NB4 (cell line): Measurements from ENCODE around the gene WDR38.
"Not testable (repeated sequence)": the region's sequence is repeated elsewhere in the genome, so short reads cannot be mapped to it uniquely, and the experiment has no call there.

Experiments
- CTCF ChIP-seq: IDR thresholded peaks from one replicate; pipeline ENCODE4 v1.5.1; 2012; ENCODE audit warnings: low read depth, low read length
- MAX ChIP-seq: IDR thresholded peaks from 2 replicates; pipeline ENCODE4 v1.6.1; 2011; ENCODE audit warnings: low read depth, low read length

- TF ChIP-seq CTCF, MAX: not testable (repeated sequence)
Observed at GRCh38 chr9:124838567-124839275, 14.5 kb upstream of the WDR38 start.
